Suprapubic skin (tissue), 4 donors: ENCODE measurements around the gene SLITRK3. TPM values are rescaled to one million over a fixed set of nuclear protein-coding genes. Genes with fewer than 3 reads are reported as not detected.
"Not testable (repeated sequence)": the region's sequence is repeated elsewhere in the genome, so short reads cannot be mapped to it uniquely, and the experiment has no call there.

ENCODE experiments used
- DNase-seq, 2 donors: peaks; one replicate each; pipeline ENCODE4 v3.0.0-alpha.2; 2019; ENCODE audit warnings: low spot score in 2 of 2
- H3K27ac ChIP-seq: fragments of 200-600 bp; sonication (generic); one replicate; pipeline ENCODE4 v1.5.1; 2019
- H3K27me3 ChIP-seq: fragments of 200-600 bp; sonication (generic); one replicate; pipeline ENCODE4 v1.5.1; 2019
- H3K36me3 ChIP-seq: fragments of 200-600 bp; sonication (generic); one replicate; pipeline ENCODE4 v1.5.1; 2019
- H3K4me1 ChIP-seq: fragments of 200-600 bp; sonication (generic); one replicate; pipeline ENCODE4 v1.5.1; 2019
- H3K4me3 ChIP-seq: fragments of 200-600 bp; sonication (generic); one replicate; pipeline ENCODE4 v1.5.1; 2019; ENCODE audit warnings: mild to moderate bottlenecking
- H3K9me3 ChIP-seq: fragments of 200-600 bp; sonication (generic); one replicate; pipeline ENCODE4 v1.5.1; 2019
- EP300 ChIP-seq: sonication (generic); formaldehyde crosslinking; IDR thresholded peaks from one replicate; pipeline ENCODE4 v1.6.1; 2017; ENCODE audit warnings: antibody characterized with exemption
- POLR2A ChIP-seq, 2 donors: fragments of 450-650 bp; IDR thresholded peaks; one replicate each; pipeline ENCODE4 v1.6.1; 2017; ENCODE audit warnings: antibody characterized with exemption in 2 of 2, mild to moderate bottlenecking in 2 of 2, moderate library complexity in 2 of 2
- POLR2AphosphoS5 ChIP-seq, 3 donors: sonication (generic); formaldehyde crosslinking; IDR thresholded peaks; one replicate each; pipeline ENCODE4 v1.6.1; 2017; ENCODE audit warnings: antibody characterized with exemption in 3 of 3
- WGBS: methylation state at CpG from one replicate; pipeline ENCODE4 v1.1.5; 2018; 5-methylcytosine and 5-hydroxymethylcytosine counted together
- total RNA-seq, 4 donors: library from RNA; depleted of rRNA; stranded (reverse); fragments of >200 nt; gene quantifications; one replicate each; pipeline ENCODE4 v1.1.0, GENCODE V29; 2016
- TF ChIP-seq, protein P1 (sequence below), 2 donors: fragments of 200-600 bp in 1 of 2; fragments of 450-650 bp in 1 of 2; sonication (generic) in 1 of 2; IDR thresholded peaks; one replicate each; pipeline ENCODE4 v1.5.1; 2016 to 2019; ENCODE audit warnings: antibody characterized with exemption in 2 of 2, mild to moderate bottlenecking in 1 of 2, moderate library complexity in 1 of 2

The SLITRK3 gene
- total RNA-seq, 4 donors from 2014 or later: 0.15 TPM; not detected in 3

DNA sequence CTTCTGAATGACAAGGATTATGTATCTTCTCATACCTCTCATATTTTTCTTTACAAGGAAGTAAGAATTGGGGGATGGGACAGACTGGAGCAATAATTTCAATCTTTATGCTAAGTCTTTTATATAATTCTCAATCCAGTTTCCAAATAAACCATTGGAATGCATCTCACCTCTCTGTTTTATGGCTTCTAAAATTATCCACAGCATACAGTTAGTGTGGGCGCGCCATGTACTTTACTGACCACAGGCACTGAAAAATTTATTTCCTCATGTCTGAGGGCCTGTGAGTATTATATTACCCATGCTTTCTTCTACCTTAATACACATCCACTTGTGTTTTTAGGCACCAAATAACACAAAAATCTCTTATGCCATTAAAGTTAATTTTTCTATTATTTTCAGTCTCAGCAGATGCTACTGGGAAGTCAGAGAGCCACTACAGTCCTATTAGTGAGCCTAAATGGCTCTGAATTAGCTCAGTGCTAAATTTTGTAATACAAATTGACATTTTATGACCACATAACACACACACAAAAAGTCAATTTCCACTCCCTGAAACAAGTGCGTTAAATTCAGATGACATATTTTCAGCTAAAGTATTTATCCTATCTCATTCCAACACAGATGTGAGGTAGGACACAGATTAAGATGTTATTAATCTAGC, 39.3 kb downstream of the SLITRK3 start:
- Histone ChIP-seq H3K27ac (no peak overlapping the region), H3K27me3 (no peaks in the 10 kb centered on the region), H3K36me3 (no peaks in the 10 kb centered on the region), H3K9me3 (no peaks in the 10 kb centered on the region), H3K4me3 (no peak overlapping the region), H3K4me1 (no peaks in the 10 kb centered on the region)
- no peak for DNase-seq
- TF ChIP-seq POLR2A (IDR thresholded peaks at IDR 0.05) (no peak), POLR2AphosphoS5 (IDR thresholded peaks at IDR 0.05) (no peak), EP300 (no peak)
- TF ChIP-seq, protein P1, sequence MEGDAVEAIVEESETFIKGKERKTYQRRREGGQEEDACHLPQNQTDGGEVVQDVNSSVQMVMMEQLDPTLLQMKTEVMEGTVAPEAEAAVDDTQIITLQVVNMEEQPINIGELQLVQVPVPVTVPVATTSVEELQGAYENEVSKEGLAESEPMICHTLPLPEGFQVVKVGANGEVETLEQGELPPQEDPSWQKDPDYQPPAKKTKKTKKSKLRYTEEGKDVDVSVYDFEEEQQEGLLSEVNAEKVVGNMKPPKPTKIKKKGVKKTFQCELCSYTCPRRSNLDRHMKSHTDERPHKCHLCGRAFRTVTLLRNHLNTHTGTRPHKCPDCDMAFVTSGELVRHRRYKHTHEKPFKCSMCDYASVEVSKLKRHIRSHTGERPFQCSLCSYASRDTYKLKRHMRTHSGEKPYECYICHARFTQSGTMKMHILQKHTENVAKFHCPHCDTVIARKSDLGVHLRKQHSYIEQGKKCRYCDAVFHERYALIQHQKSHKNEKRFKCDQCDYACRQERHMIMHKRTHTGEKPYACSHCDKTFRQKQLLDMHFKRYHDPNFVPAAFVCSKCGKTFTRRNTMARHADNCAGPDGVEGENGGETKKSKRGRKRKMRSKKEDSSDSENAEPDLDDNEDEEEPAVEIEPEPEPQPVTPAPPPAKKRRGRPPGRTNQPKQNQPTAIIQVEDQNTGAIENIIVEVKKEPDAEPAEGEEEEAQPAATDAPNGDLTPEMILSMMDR (IDR thresholded peaks at IDR 0.05): no peak
- 89% methylated on average over 3 of the region's 3 CpGs for WGBS

DNA sequence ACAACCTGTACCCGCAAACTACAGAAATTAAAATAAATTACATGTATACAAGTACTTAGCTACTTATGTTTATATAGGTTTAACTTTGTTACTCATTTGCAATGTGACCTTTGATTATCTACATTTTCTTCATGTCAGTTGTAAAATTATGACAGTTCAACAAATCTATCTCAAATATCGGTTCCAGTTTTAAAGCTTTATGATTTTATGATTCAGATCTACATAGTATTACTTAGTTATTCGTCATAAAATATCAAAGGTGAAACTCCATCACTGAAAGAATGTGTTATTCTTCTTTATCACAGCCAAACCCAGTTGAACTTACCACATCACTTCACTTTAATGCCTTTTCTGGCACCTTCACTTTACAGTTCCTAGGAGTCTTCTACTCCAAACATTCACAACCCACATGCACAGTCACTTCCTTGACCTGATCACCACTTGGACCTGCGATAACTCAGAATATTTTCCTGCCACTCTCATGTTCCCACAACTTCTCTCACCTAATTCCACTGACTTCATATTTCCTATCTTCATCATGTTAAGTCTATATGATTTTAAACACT, 47.2 kb downstream of the SLITRK3 start:
- no peak for TF ChIP-seq POLR2AphosphoS5 (IDR thresholded peaks at IDR 0.05)
- TF ChIP-seq EP300: no peak
- no peak for TF ChIP-seq POLR2A (IDR thresholded peaks at IDR 0.05)
- TF ChIP-seq, protein P1 (IDR thresholded peaks at IDR 0.05): no peak
- H3K27me3 ChIP-seq: no peaks in the 10 kb centered on the region
- no peak overlapping the region for H3K27ac ChIP-seq
- H3K4me1 ChIP-seq: no peaks in the 10 kb centered on the region
- H3K4me3 ChIP-seq: no peak overlapping the region
- WGBS: 87% methylated on average over 4 of the region's 4 CpGs
- no peak for DNase-seq
- no peaks in the 10 kb centered on the region for H3K9me3 ChIP-seq
- no peaks in the 10 kb centered on the region for H3K36me3 ChIP-seq

DNA sequence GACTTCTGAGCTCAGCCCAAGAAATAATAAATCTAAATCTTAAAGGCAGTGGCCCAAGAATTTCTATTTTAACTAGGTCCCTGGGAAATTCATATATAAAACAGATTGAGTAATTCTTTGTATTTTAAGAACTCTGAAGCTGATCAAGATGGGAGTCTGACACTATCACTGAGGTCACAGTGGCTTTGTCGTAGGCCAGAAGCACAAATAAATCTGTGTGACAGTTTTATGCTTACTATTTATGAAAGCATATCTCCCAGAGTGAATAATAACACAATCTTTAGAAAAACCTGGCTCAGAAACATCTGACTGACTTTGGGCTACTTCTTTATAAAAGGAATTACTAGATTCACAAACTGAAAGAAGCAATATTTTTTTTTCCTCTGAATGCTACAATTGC, 51.9 kb downstream of the SLITRK3 start:
- Histone ChIP-seq H3K36me3 (no peaks in the 10 kb centered on the region), H3K27me3 (no peaks in the 10 kb centered on the region), H3K4me3 (no peak overlapping the region), H3K9me3 (peaks cover 2% of the 10 kb centered on the region), H3K27ac (no peak overlapping the region), H3K4me1 (no peaks in the 10 kb centered on the region)
- TF ChIP-seq POLR2AphosphoS5 (IDR thresholded peaks at IDR 0.05): no peak
- no peak for TF ChIP-seq EP300
- TF ChIP-seq, protein P1 (IDR thresholded peaks at IDR 0.05): no peak
- no peak for TF ChIP-seq POLR2A (IDR thresholded peaks at IDR 0.05)
- no peak for DNase-seq
- 54% methylated on average over 1 of the region's 1 CpG for WGBS

DNA sequence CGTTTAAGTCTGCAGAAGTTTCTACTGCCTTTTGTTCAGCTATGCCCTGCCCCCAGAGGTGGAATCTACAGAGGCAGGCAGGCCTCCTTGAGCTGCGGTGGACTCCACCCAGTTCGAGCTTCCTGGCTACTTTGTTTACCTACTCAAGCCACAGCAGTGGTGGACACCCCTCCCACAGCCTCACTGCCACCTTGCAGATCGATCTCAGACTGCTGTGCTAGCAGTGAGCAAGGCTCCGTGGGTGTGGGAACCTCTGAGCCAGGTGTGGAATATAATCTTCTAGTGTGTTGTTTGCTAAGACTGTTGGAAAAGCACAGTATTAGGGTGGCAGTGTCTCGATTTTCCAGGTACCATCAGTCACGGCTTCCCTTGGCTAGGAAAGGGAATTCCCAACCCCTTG, 56.3 kb downstream of the SLITRK3 start:
- not testable (repeated sequence) for H3K36me3 ChIP-seq, H3K27ac ChIP-seq, DNase-seq, H3K9me3 ChIP-seq, H3K27me3 ChIP-seq, H3K4me3 ChIP-seq, H3K4me1 ChIP-seq
- WGBS: 68% methylated on average over 6 of the region's 7 CpGs

Other genes with a start within 250 kb of the SLITRK3 start
- under 1 TPM; 0.08 to 0.24 (median 0.15) TPM for gene SI, start 117.9 kb downstream of the SLITRK3 start, total RNA-seq